SK-N-SH (cell line): ENCODE results near the gene BTNL8. TPM values are rescaled to one million over a fixed set of nuclear protein-coding genes. Genes with fewer than 3 reads are reported as not detected.

Experiments used
- CTCF ChIA-PET: fragments of 300-600, 350-600 bp; formaldehyde crosslinking; extraction: SDS; loops from one replicate; lab custom pipeline; 2021; lab: Yijun Ruan, JAX
- POLR2A ChIA-PET: fragments of 350-600 bp; sonication (Branson Sonifier 250); formaldehyde crosslinking; extraction: SDS; loops from one replicate; lab custom pipeline; 2020; ENCODE audit warnings: antibody characterized with exemption, inconsistent platforms; lab: Yijun Ruan, JAX
- DNase-seq: peaks from one replicate; pipeline ENCODE4 v3.0.0; 2012
- H2AFZ ChIP-seq: fragments of 200-600 bp; sonication (generic); 2 replicates; pipeline ENCODE4 v1.8.1; 2016; ENCODE audit warnings: antibody characterized with exemption, mild to moderate bottlenecking, low read depth
- H3F3A ChIP-seq: fragments of 200-600 bp; sonication (generic); replicated peaks from 2 replicates; pipeline ENCODE3; 2016; ENCODE audit warnings: antibody characterized with exemption, mild to moderate bottlenecking; ENCODE audit not compliant: insufficient read depth
- H3K27ac ChIP-seq, 2 experiments: fragments of 200-500 bp in 1 of 2; fragments of 200-600 bp in 1 of 2; sonication (Bioruptor generic) in 1 of 2; sonication (generic), shearing (Covaris generic) in 1 of 2; 2 replicates each; pipeline versions ENCODE4 v1.5.1 to v1.6.1; 2014 to 2016; ENCODE audit warnings: low read depth in 2 of 2, inconsistent platforms in 1 of 2, low read length in 1 of 2, mild to moderate bottlenecking in 1 of 2, mixed read lengths in 1 of 2
- H3K27me3 ChIP-seq: fragments of 200-600 bp; sonication (generic), shearing (Covaris generic); 2 replicates; pipeline ENCODE4 v1.6.1; 2016; ENCODE audit warnings: mixed run types; ENCODE audit not compliant: insufficient read depth
- H3K36me3 ChIP-seq, 2 experiments: fragments of 200-500 bp in 1 of 2; fragments of 200-600 bp in 1 of 2; sonication (Bioruptor generic) in 1 of 2; sonication (generic) in 1 of 2; replicated peaks in 1 of 2; 2 replicates each; pipeline versions ENCODE3 to v1.5.1; 2014 to 2016; ENCODE audit warnings: low read length in 1 of 2, mild to moderate bottlenecking in 1 of 2; ENCODE audit not compliant: insufficient read depth in 2 of 2, control insufficient read depth in 1 of 2
- H3K4me1 ChIP-seq, 2 experiments: fragments of 200-500 bp in 1 of 2; fragments of 200-600 bp in 1 of 2; sonication (Bioruptor generic) in 1 of 2; sonication (generic), shearing (Covaris generic) in 1 of 2; 2 replicates each; pipeline versions ENCODE4 v1.5.1 to v1.6.1; 2014 to 2016; ENCODE audit warnings: low read depth in 1 of 2, low read length in 1 of 2, mixed run types in 1 of 2; ENCODE audit not compliant: insufficient read depth in 2 of 2, control insufficient read depth in 1 of 2
- H3K4me2 ChIP-seq: fragments of 200-600 bp; sonication (generic), shearing (Covaris generic); 2 replicates; pipeline ENCODE4 v1.6.1; 2017; ENCODE audit warnings: mixed run types
- H3K4me3 ChIP-seq, 2 experiments: fragments of 200-500 bp in 1 of 2; fragments of 200-600 bp in 1 of 2; sonication (Bioruptor generic) in 1 of 2; sonication (generic), shearing (Covaris generic) in 1 of 2; 2 replicates each; pipeline versions ENCODE4 v1.5.1 to v1.8.1; 2014 to 2016; ENCODE audit warnings: low read depth in 2 of 2, inconsistent platforms in 1 of 2, low read length in 1 of 2, mild to moderate bottlenecking in 1 of 2, mixed read lengths in 1 of 2, moderate library complexity in 1 of 2
- H3K79me2 ChIP-seq: fragments of 200-600 bp; sonication (generic); 2 replicates; pipeline ENCODE4 v1.8.1; 2017; ENCODE audit warnings: mild to moderate bottlenecking; ENCODE audit not compliant: insufficient read depth
- H3K9ac ChIP-seq: fragments of 200-600 bp; sonication (generic); 2 replicates; pipeline ENCODE4 v1.6.1; 2017; ENCODE audit warnings: mixed run types
- H3K9me2 ChIP-seq: fragments of 200-600 bp; sonication (generic); 2 replicates; pipeline ENCODE4 v1.6.1; 2017; ENCODE audit warnings: mixed run types
- H3K9me3 ChIP-seq: fragments of 200-600 bp; sonication (generic); 2 replicates; pipeline ENCODE4 v1.6.1; 2017; ENCODE audit warnings: mixed run types, mild to moderate bottlenecking, moderate library complexity
- H4K20me1 ChIP-seq: fragments of 200-600 bp; sonication (generic); 2 replicates; pipeline ENCODE4 v1.6.1; 2017; ENCODE audit warnings: mild to moderate bottlenecking, mixed run types; ENCODE audit not compliant: insufficient read depth
- CTCF ChIP-seq: fragments of 200-600 bp; sonication (generic); IDR thresholded peaks from 2 replicates; pipeline ENCODE4 v1.6.1; 2017; ENCODE audit warnings: antibody characterized with exemption, mild to moderate bottlenecking, moderate library complexity
- ELF1 ChIP-seq: IDR thresholded peaks from 2 replicates; pipeline ENCODE4 v1.4.0; 2012
- FOSL2 ChIP-seq: IDR thresholded peaks from 2 replicates; pipeline ENCODE4 v1.4.0; 2012; ENCODE audit warnings: low read depth, mild to moderate bottlenecking, moderate library complexity, borderline replicate concordance
- FOXJ3 ChIP-seq: sonication (generic); formaldehyde crosslinking; IDR thresholded peaks from 2 replicates; pipeline ENCODE4 v1.5.1; 2020; ENCODE audit warnings: mild to moderate bottlenecking, missing genetic modification reagents
- GABPA ChIP-seq: IDR thresholded peaks from 2 replicates; pipeline ENCODE4 v1.4.0; 2012; ENCODE audit warnings: low read depth, mild to moderate bottlenecking
- MEF2A ChIP-seq: IDR thresholded peaks from 2 replicates; pipeline ENCODE4 v1.4.0; 2012; ENCODE audit warnings: low read depth, borderline replicate concordance
- RCOR1 ChIP-seq: fragments of 150-350 bp; IDR thresholded peaks from 2 replicates; pipeline ENCODE4 v1.6.1; 2017; ENCODE audit warnings: antibody characterized with exemption, low read length
- RFX5 ChIP-seq: IDR thresholded peaks from 2 replicates; pipeline ENCODE4 v1.6.1; 2012; ENCODE audit warnings: mild to moderate bottlenecking, improper control_type of control experiment, low read length
- RXRA ChIP-seq: IDR thresholded peaks from 2 replicates; pipeline ENCODE4 v1.4.0; 2012; ENCODE audit warnings: low read depth, mild to moderate bottlenecking, borderline replicate concordance
- SIN3A ChIP-seq: IDR thresholded peaks from 2 replicates; pipeline ENCODE4 v1.6.1; 2012; ENCODE audit warnings: low read depth, mild to moderate bottlenecking, low read length, moderate library complexity, borderline replicate concordance
- SMC3 ChIP-seq: IDR thresholded peaks from 2 replicates; pipeline ENCODE4 v1.6.1; 2012; ENCODE audit warnings: low read depth, low read length, improper control_type of control experiment
- TAF1 ChIP-seq: IDR thresholded peaks from 2 replicates; pipeline ENCODE4 v1.6.1; 2012; ENCODE audit warnings: low read depth, mild to moderate bottlenecking, low read length, moderate library complexity, borderline replicate concordance
- TCF12 ChIP-seq: IDR thresholded peaks from 2 replicates; pipeline ENCODE4 v1.4.0; 2012
- TEAD4 ChIP-seq: IDR thresholded peaks from 2 replicates; pipeline ENCODE4 v1.4.0; 2012; ENCODE audit warnings: mild to moderate bottlenecking, borderline replicate concordance; ENCODE audit not compliant: insufficient read depth
- USF2 ChIP-seq: fragments of 150-350 bp; IDR thresholded peaks from 2 replicates; pipeline ENCODE4 v1.6.1; 2017; ENCODE audit warnings: antibody characterized with exemption, low read length, low read depth, borderline replicate concordance
- YY1 ChIP-seq: IDR thresholded peaks from 2 replicates; pipeline ENCODE4 v1.4.0; 2012; ENCODE audit warnings: low read depth, mild to moderate bottlenecking
- WGBS: methylation state at CpG from one replicate; pipeline ENCODE4 v1.1.6; 2017; ENCODE audit warnings: low lambda C conversion rate; 5-methylcytosine and 5-hydroxymethylcytosine counted together
- polyA plus RNA-seq, 3 experiments: library from polyadenylated mRNA; depleted of rRNA; stranded (reverse); fragments of >200 nt; gene quantifications; 2 replicates each; pipeline ENCODE4 v1.2.3, GENCODE V29; 2012
- TF ChIP-seq, protein P1 (sequence below): IDR thresholded peaks from 2 replicates; pipeline ENCODE4 v1.6.1; 2012; ENCODE audit warnings: mild to moderate bottlenecking, low read depth, low read length, moderate library complexity
- TF ChIP-seq, protein P2 (sequence below): IDR thresholded peaks from 2 replicates; pipeline ENCODE4 v1.4.0; 2012; ENCODE audit warnings: low read depth, borderline replicate concordance
- TF ChIP-seq, protein P3 (sequence below): IDR thresholded peaks from 2 replicates; pipeline ENCODE4; 2012

Gene BTNL8
- polyA plus RNA-seq, 1 of the 3 experiments (the other 2 are of a cell fraction), result not detected

- no peak overlapping the region for H2AFZ ChIP-seq
- no peaks in the 10 kb centered on the region for H3K4me1 ChIP-seq
- 55% methylated on average over 6 of the region's 9 CpGs for whole genome bisulfite sequencing
- no peaks in the 10 kb centered on the region for H3K9me2 ChIP-seq
- no peaks in the 10 kb centered on the region; the same call in 1 of the 2 replicates for H3K9me3 ChIP-seq
- H3K4me2 ChIP-seq, result no peak overlapping the region
- H3K36me3 ChIP-seq, result no peaks in the 10 kb centered on the region
- DNase-seq, result no peak
- no peak overlapping the region for H3K4me3 ChIP-seq
- H3K27me3 ChIP-seq, result 0 out of 2 replicates have a peak, but pooled peaks cover 5% of the 10 kb centered on the region
- ChIA-PET POLR2A (interaction anchor here (1.1 kb wide), 1 partner anchor 11 kb away, joined by 4 read pairs; the partner anchor contains the start of gene ZFP62), CTCF (interaction anchor here (1.1 kb wide), 1 partner anchor 9 kb away, joined by 3 read pairs; no protein-coding TSS in a partner anchor)
- H4K20me1 ChIP-seq, result no peaks in the 10 kb centered on the region
- no peak overlapping the region for H3K9ac ChIP-seq
- TF ChIP-seq SIN3A (no peak), MEF2A (no peak), RCOR1 (no peak), TCF12 (no peak), TAF1 (no peak), SMC3 (no peak), FOSL2 (no peak), FOXJ3 (CRISPR knock-in tag) (no peak), ELF1 (no peak), CTCF (no peak), RXRA (no peak), TEAD4 (no peak), GABPA (no peak), RFX5 (no peak), USF2 (no peak), YY1 (no peak)
- TF ChIP-seq, protein P1, sequence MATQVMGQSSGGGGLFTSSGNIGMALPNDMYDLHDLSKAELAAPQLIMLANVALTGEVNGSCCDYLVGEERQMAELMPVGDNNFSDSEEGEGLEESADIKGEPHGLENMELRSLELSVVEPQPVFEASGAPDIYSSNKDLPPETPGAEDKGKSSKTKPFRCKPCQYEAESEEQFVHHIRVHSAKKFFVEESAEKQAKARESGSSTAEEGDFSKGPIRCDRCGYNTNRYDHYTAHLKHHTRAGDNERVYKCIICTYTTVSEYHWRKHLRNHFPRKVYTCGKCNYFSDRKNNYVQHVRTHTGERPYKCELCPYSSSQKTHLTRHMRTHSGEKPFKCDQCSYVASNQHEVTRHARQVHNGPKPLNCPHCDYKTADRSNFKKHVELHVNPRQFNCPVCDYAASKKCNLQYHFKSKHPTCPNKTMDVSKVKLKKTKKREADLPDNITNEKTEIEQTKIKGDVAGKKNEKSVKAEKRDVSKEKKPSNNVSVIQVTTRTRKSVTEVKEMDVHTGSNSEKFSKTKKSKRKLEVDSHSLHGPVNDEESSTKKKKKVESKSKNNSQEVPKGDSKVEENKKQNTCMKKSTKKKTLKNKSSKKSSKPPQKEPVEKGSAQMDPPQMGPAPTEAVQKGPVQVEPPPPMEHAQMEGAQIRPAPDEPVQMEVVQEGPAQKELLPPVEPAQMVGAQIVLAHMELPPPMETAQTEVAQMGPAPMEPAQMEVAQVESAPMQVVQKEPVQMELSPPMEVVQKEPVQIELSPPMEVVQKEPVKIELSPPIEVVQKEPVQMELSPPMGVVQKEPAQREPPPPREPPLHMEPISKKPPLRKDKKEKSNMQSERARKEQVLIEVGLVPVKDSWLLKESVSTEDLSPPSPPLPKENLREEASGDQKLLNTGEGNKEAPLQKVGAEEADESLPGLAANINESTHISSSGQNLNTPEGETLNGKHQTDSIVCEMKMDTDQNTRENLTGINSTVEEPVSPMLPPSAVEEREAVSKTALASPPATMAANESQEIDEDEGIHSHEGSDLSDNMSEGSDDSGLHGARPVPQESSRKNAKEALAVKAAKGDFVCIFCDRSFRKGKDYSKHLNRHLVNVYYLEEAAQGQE, result no peak
- TF ChIP-seq, protein P2, sequence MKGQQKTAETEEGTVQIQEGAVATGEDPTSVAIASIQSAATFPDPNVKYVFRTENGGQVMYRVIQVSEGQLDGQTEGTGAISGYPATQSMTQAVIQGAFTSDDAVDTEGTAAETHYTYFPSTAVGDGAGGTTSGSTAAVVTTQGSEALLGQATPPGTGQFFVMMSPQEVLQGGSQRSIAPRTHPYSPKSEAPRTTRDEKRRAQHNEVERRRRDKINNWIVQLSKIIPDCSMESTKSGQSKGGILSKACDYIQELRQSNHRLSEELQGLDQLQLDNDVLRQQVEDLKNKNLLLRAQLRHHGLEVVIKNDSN, result no peak
- TF ChIP-seq, protein P3, sequence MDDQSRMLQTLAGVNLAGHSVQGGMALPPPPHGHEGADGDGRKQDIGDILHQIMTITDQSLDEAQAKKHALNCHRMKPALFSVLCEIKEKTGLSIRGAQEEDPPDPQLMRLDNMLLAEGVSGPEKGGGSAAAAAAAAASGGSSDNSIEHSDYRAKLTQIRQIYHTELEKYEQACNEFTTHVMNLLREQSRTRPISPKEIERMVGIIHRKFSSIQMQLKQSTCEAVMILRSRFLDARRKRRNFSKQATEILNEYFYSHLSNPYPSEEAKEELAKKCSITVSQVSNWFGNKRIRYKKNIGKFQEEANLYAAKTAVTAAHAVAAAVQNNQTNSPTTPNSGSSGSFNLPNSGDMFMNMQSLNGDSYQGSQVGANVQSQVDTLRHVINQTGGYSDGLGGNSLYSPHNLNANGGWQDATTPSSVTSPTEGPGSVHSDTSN, result no peak
- H3K79me2 ChIP-seq, result no peaks in the 10 kb centered on the region
- H3K27ac ChIP-seq, result no peak overlapping the region
- H3F3A ChIP-seq, result no peaks in the 10 kb centered on the region
These were observed 26.5 kb upstream of the BTNL8 start for GRCh38 chr5:180872419-180872818.
